Eye (tissue), 1 donor: ENCODE data around the gene SOX8.
"Not testable (repeated sequence)": the region's sequence is repeated elsewhere in the genome, so short reads cannot be mapped to it uniquely, and the experiment has no call there.

Experiments
- DNase-seq: peaks from one replicate; pipeline ENCODE4 v3.0.0-alpha.2; 2015

Gene SOX8

DNA sequence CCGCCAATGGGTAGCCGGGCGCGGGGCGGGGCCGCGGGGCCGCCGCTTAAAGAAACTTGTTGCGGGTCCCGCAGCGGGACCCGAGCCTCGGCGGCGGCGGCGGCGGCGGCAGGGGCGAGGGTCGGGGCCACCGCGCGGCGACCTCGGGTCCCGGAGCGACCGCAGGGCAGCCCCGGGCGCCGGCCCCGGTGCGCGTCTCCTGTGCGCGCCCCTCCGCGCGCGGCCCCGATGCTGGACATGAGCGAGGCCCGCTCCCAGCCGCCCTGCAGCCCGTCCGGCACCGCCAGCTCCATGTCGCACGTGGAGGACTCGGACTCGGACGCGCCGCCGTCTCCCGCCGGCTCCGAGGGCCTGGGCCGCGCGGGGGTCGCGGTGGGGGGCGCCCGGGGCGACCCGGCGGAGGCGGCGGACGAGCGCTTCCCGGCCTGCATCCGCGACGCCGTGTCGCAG, at the start of gene SOX8:
Gene SOX8, plus strand, starts transcription at position 76 of the 450 bp plus-strand sequence. Its CDS starts 153 bp downstream, at position 229.
- peak; percentile 59 for DNase-seq

DNA sequence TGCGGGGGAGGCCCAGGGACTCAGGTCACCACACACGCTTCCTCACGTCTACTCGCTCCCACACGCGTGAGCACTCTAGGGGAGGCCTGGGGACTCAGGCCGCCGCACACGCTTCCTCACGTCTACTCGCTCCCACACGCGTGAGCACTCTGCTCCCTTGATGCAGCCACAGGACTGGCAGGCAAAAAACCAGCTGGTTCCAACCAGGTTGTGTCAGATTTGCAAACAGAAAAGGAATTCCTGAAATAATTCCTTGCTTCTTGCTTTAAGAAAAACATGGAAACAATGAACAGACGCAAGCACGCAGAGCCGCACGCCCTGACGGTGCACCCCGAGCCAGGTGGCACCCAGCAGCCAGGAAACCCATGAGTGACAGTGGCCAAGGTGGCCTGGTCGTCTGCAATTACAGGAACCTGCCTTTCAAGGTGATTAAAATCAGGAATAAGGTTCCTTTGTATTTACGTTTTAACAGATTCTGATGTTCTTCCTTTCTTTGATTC, 48.7 kb upstream of the SOX8 start:
- DNase-seq = no peak

- no peak for DNase-seq
These were observed 48.0 kb upstream of the SOX8 start for GRCh38 chr16:933581-933980.

GRCh38 chr16:934178-934577, 47.4 kb upstream of the SOX8 start:
- DNase-seq = no peak

DNA sequence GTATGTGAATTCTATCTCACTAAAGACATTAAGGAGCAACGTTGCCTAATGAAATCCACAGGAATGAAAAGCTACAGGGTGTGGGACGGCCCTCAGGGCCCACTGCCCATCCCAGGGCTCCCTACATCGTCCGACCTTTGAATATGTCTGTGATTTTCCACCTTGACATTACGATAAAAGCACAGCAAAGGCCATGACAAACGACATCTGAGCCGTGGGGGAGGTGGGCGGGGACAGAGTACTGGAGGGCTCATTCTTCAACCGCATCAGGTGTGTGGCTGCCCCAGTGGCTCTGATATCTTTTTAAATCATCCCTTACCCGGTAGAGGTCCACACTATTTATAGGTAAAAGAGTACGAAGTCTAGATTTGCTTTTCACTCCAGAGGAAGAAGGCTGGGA, 45.9 kb upstream of the SOX8 start:
- no peak for DNase-seq

DNA sequence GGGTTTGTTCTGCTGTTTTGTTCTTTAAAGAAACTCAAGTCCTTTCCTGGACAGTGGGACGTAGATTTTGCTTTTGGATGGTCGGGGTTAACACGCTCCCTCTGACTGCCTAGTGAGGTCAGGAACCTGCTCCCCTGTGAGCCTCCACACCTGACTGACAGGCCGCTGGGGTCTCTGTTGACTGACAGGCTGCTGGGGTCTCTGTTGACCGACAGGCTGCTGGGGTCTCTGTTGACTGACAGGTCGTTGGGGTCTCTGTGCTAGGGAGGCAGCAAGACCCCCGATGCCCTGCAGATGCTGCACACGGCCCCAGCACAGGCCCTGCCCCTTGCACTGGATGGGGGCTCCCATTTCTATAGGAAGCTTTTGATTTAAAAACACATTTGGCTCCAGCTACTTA, 44.3 kb upstream of the SOX8 start:
- no peak for DNase-seq

DNA sequence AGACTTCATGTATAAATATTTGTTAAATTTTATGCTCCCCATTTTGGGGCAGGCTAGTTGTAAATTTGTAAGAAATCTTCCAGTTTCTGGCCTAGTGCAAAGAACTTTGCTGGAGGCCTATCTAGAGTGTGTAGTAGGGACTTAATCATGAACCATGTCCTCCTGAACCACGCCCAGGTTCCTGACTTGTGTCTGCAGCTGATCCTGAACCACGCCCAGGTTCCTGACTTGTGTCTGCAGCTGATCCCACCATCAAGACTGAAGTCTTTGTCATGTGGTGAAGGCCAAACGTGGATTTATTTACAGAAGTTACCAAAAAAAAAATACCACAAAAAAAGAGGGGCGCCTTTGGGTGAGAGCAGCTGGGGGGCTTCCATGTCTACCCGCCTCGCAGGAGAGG, 43.8 kb upstream of the SOX8 start:
- no peak for DNase-seq

- DNase-seq = no peak
These were observed 43.4 kb upstream of the SOX8 start for GRCh38 chr16:938136-938535.

GRCh38 chr16:938752-939151, 42.8 kb upstream of the SOX8 start:
- DNase-seq = no peak

DNA sequence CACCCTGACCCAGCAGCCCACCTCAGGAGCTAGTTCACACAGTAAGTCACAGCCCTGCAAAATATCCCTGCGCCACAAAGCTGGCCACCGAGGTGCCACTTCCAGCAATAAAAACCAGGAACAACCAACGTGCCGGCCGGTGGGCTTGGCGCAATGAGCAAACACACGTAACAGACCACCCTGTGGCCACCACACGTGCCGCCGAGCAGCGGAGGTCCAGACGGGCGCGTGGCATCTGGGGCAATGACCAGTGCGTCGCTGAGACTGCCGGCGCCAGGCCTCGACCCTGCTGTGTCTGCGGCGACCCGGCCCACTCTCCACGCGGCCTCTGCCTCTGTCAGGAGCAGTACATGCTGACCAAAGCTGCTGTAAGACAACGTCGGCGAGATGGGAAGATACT, 42.3 kb upstream of the SOX8 start:
- no peak for DNase-seq

- DNase-seq = no peak
These were observed 41.6 kb upstream of the SOX8 start for GRCh38 chr16:939941-940340.

GRCh38 chr16:942436-943060, 39.0 kb upstream of the SOX8 start:
- no peak for DNase-seq

DNA sequence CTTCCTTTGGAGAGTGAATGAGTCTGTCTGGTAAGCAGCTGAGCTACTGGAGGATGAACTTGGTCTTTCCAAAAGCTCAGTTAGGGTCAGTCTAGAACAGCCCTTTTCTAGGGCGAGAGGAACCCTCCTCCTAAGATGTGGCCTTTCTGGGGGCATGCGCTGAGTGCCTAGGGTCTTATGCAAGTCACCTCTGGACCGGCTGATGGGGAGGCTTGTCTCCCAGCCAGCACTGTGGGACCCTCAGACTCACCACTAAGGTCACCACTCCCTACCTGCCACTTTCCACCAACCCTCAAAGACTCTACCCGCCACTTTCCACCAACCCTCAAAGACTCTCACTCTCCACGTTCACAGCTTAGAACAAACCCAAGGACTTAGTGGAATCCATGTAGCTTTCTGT, 37.6 kb upstream of the SOX8 start:
- no peak for DNase-seq

DNA sequence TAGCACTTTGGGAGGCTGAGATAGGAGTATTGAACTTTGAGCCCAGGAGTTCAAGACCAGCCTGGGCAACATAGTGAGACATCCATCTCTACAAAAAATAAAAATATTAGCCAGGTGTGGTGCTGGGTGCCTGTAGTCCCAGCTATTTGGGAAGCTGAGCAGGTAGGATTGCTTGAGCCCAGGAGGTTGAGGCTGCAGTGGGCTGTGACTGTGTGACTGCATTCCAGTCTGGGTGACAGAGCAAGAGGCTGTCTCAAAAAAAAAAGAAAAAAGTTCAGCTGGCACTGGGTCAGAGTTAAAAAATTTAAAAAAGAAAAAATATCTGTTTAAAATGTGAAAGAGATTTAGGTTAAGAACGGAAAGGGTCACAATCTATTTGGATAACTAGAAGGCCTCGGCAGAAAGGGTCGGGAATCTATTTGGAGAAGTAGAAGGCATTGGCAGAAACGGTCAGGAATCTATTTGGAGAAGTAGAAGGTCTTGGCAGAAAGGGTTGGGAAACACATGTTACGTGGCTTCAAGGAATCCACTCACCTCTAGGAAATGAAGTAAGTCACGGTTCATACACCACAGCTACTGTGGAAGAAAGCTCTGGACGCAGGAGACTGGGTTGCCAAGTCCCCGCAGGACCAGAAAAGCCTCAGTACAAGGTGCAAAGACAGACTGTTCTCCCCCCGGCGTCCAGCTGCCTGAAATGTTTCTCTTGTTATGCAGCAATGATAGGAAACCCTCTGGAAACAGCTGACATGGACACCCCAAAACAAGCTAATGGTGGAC, 36.1 kb upstream of the SOX8 start:
- no peak for DNase-seq

- DNase-seq = no peak
These were observed 35.5 kb upstream of the SOX8 start for GRCh38 chr16:946048-946395.

- no peak for DNase-seq
These were observed 34.2 kb upstream of the SOX8 start for GRCh38 chr16:947255-947921.

GRCh38 chr16:947922-948303, 33.7 kb upstream of the SOX8 start:
- not testable (repeated sequence) for DNase-seq

- not testable (repeated sequence) for DNase-seq
These were observed 32.8 kb upstream of the SOX8 start for GRCh38 chr16:948767-949166.

DNA sequence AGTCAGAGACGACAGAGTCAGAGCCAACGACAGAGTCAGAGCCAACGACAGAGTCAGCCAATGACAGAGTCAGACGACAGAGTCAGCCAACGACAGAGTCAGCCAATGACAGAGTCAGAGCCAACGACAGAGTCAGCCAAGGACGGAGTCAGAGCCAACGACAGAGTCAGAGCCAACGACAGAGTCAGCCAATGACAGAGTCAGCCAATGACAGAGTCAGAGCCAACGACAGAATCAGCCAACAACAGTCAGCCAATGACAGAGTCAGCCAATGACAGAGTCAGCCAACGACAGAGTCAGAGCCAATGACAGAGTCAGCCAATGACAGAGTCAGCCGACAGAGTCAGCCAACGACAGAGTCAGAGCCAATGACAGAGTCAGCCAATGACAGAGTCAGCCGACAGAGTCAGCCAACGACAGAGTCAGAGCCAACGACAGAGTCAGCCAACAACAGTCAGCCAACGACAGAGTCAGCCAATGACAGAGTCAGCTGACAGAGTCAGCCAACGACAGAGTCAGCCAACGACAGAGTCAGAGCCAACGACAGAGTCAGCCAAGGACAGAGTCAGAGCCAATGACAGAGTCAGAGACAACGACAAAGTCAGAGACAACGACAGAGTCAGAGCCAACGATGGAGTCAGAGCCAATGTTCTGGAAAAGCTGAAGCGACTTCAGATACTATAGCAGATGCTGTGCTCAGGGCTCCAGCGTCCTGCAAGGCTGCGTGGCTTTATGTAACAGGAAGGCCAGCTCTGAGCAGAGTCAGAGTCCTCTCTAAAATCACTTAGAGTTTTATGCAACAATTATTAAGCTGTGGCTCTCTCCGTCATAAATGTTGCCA, 30.6 kb upstream of the SOX8 start:
- not testable (repeated sequence) for DNase-seq

DNA sequence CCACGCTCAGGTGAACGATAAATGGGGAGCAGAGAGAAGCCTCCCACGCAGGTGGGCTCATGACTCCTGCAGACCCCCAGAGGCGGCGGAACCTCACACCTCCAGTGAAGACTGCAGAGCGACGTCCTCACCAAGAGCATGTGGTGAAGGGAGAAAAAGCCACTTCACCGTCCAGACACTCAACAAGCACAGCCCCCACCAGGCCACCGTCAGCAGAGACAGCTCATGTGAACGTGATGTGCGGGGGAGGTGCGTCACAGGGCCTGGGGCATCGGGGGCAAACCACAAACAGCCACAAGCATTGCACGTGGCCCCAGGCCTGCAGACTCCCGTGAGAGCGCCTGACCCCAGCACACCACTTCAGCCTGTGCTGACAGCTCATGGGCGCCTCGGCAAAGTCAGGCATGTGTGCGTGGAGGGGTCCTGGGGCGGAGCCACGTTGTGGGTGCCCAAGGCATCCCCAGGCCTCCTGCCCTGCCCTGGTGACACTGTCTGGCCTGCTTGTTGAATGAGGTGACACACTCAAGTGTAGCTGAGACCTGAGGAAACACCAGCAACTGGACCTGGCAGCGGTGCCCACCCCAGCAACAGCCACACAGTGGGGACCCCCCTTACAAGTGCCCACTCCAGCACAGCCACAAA, 29.8 kb upstream of the SOX8 start:
- DNase-seq = no peak

- no peak for DNase-seq
These were observed 29.2 kb upstream of the SOX8 start for GRCh38 chr16:952321-952720.

DNA sequence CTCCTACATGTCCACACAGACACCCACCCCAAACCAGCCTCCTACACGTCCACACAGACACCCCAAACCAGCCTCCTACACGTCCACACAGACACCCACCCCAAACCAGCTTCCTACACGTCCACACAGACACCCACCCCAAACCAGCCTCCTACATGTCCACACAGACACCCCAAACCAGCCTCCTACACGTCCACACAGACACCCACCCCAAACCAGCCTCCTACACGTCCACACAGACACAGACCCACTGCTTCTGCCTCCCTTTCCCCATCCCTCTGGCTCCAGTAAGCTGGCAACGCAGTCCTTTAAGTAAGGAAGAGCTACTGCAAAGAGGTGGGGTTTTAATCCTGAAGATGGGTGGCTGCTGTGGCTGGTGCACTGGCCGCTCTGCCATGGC, 27.8 kb upstream of the SOX8 start:
- not testable (repeated sequence) for DNase-seq
